Ovary (tissue), 3 donors: ENCODE measurements around the gene NGF.
"Not testable (repeated sequence)": the region's sequence is repeated elsewhere in the genome, so short reads cannot be mapped to it uniquely, and the experiment has no call there.

Experiments used
- POLR2A ChIP-seq: fragments of 450-650 bp; IDR thresholded peaks from one replicate; pipeline ENCODE4 v1.6.1; 2017; ENCODE audit warnings: antibody characterized with exemption, mild to moderate bottlenecking, moderate library complexity
- TF ChIP-seq, protein P1 (sequence below), 3 donors: fragments of 450-650 bp in 2 of 3; fragments of 200-600 bp in 1 of 3; IDR thresholded peaks; one replicate each; pipeline versions ENCODE4 v1.5.1 to v1.8.0; 2016 to 2022; ENCODE audit warnings: antibody characterized with exemption in 3 of 3, mild to moderate bottlenecking in 1 of 3
- donor health status: DM: no; HTN: no; CAD: no.

GRCh38 chr1:115359787-115360452, 21.9 kb upstream of the NGF start:
- TF ChIP-seq, protein P1, sequence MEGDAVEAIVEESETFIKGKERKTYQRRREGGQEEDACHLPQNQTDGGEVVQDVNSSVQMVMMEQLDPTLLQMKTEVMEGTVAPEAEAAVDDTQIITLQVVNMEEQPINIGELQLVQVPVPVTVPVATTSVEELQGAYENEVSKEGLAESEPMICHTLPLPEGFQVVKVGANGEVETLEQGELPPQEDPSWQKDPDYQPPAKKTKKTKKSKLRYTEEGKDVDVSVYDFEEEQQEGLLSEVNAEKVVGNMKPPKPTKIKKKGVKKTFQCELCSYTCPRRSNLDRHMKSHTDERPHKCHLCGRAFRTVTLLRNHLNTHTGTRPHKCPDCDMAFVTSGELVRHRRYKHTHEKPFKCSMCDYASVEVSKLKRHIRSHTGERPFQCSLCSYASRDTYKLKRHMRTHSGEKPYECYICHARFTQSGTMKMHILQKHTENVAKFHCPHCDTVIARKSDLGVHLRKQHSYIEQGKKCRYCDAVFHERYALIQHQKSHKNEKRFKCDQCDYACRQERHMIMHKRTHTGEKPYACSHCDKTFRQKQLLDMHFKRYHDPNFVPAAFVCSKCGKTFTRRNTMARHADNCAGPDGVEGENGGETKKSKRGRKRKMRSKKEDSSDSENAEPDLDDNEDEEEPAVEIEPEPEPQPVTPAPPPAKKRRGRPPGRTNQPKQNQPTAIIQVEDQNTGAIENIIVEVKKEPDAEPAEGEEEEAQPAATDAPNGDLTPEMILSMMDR (IDR thresholded peaks at IDR 0.05) = not testable (repeated sequence)
- not testable (repeated sequence) for TF ChIP-seq POLR2A
